Measurements from ENCODE around the gene PLAC8L1.

The PLAC8L1 gene

DNA sequence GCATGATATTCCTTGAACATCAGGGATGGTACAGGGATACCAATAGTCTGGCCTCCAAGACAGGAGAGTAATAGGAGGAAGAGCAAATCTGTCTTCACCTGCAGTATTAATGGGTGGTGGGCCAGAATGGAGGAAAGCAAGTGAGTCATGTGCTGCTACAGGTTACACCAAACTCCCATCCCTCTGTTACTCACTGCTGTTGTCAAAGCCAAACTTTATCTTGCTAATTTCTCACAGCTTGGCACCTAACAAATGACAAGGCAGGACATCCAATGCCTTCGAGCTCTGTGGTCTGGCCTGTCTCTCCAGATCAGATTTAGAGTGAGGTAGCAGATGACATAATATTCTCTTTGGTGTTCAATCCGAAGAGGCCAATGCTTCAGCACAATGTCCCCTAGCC lies 26.8 kb downstream of the PLAC8L1 start:
- no peak for DNase-seq

DNA sequence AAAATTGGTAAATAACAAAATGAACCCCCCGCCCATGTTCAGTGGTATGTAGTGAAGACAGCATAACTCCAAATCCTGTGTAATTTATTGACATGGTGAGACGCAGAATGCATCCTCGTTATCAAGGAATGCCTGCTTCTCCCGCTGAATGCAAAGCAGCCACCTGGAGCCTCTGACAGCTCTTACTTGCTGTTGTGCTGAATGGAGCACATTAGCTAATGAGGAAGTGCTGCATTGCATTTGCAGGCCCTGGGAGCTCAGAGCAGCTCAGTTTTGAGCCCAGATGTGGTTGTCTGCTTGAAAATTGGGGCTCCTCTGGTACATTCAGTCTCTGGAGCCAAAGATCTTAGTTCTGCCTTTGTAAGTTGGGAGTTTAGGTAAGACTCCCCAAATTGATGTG lies 28.9 kb downstream of the PLAC8L1 start:
- no peak for DNase-seq

DNA sequence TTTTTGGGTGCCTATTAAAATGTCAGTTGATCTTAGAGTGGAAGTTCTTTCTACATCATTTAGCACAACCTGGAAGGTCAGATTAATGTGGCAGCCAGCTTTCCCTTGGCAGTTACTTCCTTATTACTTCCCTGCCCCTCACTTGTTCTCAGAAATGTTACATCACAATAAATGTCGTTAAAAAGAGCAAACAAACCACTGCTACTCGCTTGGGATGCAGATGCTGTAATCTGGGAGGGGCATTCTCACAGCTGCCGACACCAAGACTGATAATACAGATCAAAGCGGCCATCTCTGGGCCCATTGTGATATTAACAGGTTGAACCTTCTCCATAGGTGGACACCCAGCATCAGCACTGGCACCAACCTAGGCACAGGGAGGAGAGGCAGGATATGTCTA lies 29.3 kb downstream of the PLAC8L1 start:
- DNase-seq, result peak; percentile 23

DNA sequence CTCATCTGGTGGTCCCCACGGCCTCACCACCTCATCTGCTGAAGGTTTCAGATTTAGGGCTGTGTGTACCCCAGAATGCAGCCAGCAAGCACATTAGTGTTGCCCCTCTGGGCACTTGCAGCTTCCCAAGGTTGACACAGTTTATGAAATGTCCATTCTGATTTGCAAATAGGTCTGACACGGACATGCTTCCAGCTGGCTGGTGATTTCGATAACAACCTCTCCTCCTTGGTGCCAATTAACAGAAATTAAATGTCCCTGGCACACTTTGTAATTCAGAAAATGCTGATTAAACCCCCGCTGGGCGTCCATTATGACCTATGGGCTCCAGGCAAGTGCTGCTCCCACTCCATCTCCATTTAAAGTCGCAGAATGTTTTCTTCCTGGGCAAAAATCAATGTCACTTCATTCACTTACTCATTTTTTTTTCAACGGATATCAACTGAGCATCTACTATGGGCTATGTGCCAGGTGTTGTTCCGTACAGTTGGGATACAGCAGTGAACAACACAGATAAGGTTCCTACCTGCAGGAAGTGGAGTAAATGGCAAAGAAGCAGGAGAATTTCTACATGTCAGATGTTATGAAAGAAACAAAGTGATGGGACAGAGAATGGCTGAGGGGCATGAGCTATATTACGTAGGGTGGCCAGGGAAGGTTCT lies 32.0 kb downstream of the PLAC8L1 start:
- DNase-seq, result peak; percentile 12

DNA sequence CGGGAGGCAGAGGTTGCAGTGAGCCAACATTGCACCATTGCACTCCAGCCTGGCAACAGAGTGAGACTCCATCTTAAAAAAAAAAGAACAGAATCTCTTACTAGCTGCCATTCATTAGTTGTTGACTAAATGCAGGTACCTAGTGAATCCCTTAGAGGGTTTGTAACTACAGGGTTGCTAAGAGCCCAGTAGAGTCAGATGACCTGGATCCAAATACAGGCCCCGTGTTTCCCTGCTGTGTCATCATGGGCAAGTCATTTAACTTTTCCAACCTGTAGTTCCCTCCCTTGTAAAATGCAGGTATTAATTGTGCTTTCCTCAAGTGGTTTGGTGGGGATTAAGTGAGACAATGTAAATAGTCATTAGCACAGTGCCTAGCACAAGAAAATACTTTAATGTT lies 32.8 kb downstream of the PLAC8L1 start:
- DNase-seq, result peak; percentile 41

DNA sequence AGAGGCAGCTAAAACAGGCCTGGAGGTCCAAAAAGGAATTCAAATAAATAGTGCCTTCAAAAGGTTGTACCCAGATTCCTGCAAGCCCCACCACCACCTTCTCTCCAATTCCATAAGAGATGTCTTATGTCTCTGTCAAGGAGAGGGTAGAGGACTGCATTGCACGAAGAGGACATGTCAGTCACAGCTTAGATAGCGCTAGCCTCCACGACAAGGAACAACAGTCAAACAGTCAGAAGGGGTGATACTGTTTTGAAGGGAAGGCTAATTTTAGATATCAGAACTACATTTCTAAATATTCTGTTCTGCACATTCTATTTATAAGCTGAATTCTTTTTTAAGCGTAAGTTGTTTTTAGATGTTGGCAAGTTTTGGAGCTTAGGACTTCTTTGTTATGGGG lies 34.2 kb downstream of the PLAC8L1 start:
- no peak for DNase-seq

DNA sequence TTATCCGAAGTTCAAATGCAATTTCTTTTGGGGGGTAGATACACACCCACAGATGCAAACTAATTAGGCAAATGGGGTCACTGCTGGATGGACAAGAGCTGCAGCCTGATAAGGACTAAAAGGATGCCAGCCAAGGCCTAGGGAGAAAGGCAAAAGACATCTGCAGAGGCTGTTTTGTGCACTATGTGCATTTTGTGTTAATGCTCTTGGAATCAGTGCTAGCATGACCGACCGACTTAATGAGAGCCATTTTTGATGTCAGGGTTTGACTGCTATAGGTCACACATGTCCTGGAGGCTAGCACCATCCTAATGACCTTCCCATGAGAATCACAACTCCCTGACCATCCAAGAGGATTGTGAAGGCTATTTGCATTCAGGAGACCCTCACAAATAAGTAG lies 34.6 kb downstream of the PLAC8L1 start:
- no peak for DNase-seq

DNA sequence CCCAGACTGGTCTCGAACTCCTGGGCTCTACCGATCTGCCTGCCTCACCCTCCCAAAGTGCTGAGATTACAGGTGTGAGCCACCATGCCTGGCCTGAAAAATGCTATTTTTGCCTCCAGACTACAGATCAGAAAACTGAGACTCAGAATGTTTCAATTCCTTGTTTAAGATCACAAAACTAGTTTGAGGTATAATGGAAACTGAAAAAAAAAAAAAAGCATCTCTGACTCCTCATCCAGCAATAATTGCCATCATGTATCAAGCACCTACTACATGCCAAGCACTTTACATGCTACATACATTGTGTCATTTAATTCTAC lies 35.6 kb downstream of the PLAC8L1 start:
- no peak for DNase-seq

DNA sequence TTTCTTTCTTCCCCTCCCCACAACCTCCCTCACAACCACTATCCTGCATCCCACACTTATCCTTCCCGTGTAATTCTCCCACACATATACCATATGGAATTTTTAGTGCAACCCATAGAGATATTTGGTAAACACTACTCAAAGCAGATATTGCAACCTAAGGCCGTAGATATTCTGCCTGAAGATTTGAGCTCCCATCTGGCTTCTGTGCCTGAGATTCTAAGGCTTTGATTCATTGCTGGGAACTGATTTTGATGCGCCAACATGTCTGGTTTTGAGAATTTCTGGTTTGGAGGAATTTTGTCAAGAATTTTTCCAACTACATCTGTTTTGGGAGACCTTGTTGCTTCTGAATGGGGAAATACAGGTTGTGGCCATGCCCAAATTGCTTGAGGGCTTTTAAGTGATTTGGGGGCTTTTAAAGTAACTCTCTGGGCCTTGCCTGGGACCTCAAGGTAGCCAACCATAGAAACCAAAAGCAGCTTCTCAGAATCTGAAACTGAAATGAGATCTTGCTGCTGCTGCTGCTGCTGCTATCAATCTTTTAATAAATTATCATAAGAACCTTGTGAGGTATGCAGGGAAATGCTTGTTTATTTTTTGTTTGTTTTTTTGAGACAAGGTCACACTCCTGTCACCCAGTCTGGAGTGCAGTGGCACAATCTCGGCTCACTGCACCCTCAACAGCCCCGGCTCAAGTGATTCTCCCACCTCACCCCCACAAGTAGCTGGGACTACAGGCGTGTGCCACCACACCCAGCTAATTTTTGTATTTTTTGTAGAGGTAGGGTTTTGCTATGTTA lies 36.2 kb downstream of the PLAC8L1 start:
- no peak for DNase-seq

DNA sequence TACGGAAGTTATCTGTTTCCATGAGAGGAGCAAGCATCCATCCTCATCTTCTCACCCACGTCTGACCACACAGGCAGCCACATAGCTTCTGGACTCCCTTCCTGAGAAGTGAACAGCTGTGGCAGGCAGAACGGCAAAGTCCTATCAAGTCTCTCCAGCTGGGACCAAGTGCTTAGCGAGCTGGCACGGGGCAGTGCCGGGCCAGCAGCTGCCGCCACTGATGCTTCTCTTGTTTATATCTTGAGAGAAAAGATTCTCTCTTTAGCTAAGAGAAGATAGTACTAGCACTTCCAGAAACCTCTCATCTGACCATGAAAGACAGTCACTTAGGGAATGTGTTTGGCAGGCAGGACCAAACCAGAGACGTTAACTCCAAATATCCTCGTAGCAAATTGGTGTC lies 37.2 kb downstream of the PLAC8L1 start:
- DNase-seq, result no peak

DNA sequence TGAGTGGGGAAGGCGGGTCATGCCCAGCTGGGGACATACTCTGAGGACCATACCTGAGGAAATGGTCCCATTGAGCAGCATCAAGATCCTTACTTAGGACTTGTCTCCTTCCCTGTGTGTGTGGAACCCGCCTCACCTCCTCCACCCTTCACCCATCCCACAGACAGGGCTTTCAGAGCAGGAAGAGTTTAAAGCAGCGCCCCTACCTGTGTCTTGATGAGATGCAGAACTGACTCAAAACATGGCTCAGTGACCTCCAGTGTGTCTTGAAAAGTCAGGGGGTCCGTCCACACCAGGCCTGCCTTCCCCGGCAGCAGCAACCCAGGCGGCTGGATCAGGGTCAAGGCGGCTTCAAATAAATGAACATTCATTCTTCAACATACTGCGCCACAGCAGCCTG lies 38.4 kb downstream of the PLAC8L1 start:
- no peak for DNase-seq

DNA sequence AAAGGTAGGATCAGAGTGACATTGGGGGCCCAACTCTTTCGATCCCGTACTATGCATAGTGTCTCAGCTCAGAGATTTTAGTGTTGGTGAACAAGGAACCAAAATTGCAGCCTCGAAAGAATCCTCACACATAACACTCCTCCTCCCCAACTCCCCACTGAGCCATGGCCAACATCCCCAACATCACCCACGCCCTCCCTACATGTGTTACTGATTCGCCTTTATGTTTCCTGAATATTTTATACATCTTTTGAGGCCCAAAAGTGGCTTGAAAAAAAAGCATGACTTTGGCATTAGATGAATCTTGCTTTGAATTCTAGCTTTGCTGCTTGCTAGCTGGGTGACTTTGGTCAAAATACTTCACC lies 45.2 kb downstream of the PLAC8L1 start:
- no peak for DNase-seq

DNA sequence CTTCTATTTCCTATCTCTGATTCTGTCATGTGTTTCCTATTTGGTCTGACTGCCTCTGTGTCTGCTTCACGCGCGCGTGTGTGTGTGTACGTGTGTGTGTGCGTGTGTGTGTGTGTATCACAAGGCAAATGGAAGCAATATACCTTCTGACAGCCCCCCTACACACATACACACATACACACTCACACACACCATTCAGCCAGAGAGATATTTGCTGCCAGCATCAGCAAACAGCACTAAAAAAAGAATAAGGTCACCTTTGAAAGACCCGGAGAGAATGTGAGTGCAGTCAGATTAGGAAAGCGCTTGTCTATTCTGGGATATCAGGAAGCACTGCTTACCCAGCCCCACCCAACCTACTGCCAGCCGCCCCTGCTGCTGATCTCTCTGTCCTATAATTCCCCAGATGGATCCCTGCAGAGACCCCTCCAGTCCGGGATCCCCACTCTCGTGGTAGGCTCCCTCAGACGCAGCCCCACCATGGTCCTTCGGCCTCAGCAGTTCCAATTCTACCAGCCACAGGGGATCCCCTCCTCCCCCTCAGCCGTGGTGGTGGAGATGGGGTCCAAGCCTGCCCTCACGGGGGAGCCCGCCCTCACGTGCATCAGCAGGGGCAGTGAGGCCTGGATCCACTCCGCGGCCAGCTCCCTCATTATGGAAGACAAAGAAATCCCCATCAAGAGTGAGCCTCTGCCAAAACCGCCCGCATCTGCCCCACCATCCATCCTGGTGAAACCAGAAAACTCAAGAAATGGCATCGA lies 45.7 kb downstream of the PLAC8L1 start:
- no peak for DNase-seq

DNA sequence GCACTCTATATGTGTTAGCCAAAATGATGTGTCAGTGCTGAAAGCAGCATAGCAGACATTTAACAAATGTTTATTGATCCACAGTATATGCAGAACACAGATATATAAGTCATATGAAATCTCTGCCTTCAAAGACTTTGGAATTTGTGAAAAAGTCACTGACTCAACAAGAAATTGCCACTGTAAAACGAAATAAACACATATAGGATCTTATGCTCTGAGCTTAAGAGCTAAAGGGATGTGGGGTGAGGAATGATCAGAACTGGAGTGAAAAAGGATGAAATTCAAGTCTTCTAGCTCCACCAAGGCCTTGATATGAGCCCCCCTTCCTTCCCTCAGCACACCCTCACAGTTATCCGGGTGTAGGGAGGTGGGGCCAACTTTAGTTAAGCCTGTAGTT lies 49.9 kb downstream of the PLAC8L1 start:
- DNase-seq, result no peak

DNA sequence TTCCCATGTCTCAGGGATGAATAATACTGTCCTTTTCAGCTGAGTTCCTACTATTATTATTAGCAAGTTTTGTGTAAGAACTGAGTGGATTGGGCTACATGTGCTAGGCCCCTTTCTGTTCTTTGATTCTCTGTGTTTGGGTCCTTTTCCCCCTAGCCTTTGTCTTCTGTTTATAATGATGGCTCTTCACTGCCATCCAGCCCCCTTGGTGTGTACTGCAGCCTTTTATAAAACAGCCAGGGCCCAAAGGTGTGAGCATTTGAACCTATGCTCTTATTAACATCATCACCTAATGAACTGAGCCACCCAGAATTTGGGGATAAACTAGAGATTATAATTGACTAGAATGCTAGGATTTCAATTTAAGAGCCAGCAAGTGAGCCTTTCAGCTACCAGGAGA lies 52.6 kb downstream of the PLAC8L1 start:
- DNase-seq, result no peak

DNA sequence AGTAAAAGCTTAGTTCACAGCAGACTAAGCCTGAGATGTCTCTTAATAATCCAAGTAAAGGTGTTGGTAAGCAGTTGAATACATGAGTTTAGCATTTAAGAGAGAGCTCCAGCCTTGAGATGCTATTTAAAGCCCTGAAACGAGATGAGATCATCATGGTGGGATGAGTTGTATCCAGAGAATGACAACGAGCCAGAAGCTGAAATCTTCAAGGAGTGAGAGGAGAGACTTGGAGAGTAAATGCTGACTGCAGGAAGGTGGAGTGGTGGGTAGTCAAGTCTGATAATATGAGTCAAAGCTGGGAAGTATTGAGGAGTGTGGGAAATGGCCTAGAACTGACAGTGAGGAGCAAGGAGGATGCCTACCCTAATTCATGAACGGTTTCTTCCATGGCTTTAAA lies 53.7 kb downstream of the PLAC8L1 start:
- DNase-seq, result no peak

DNA sequence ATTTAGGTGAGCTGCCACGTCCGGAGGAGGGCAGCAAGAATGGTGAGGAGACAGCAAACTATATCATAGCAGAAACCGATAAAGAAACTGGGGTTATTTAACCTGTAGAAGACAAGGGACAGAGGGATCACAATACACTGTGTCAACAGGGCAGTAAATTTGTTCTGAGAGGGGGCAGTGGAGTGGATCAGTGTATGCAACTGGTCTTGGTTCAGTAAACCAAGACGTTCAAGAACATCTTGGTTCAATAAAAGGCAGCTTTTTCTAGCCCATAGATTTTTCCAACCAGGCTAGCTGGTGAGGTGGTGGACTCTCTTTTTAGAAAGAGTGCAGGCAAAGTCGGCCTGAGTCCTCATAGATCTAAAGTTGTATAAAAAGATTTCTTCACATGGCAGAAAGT lies 55.3 kb downstream of the PLAC8L1 start:
- DNase-seq, result no peak

DNA sequence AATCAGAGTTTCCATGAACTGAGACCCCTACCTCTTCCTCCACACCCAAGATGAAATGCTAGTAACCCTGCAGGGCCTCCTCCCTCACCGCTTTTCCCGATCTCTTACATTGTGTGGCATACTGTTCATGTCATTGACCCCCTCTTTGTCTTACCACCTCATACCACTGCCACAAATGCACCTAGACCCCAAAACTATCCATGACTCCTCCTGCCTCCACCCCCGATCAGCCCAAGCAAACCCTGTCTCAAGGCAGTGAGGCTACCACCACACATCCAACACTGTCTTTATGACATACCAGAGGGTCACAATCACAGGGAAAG lies 55.7 kb downstream of the PLAC8L1 start:
- no peak for DNase-seq

DNA sequence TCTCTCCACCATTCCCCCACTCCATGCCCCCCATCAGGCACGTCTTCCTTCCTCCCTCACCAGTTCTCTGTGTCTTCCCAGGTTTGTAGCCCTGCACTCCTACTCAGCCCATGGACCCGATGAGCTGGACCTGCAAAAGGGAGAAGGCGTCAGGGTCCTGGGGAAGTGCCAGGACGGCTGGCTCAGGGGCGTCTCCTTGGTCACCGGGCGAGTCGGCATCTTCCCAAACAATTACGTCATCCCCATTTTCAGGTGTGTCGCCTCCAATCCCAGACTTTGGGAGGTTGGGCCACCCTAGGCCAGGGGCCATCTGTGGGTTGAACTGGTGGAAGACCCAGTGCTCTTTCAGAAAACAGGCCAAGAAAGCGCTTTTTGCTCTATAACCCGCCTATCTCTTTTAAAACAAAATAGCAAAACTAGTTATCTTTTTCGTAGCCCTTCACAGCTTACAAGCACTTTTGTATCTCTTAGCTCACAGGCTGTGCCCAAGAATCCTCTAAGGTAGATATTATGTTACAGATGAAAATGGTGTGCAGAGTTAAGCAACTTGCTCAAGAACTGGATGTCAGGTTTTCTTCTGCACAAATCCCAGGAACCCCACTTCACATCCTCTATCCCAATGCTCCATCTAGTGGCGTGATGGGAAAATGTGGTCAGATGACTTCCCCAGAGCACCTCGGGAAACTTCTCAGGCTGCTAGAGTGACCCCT lies 56.2 kb downstream of the PLAC8L1 start:
- DNase-seq, result peak; percentile 71

DNA sequence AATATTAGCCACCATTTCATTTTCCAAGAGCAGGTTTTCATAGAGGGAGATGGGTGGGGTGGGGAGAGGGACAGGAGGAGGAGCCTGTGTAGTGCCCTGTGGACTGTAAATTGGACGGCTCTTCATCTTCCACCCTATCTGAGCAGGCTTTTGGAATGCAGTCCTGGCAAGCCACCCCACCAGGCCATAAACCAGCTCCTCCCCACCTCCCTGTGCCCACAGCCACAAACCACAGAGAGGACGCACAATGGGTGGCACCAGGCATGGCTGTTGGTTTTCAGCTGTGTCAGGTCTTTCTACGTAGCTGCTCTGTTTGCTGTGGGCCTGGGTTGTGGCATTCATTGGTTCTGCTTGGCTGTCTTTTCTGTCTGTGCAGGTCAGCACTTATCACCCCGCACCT lies 58.0 kb downstream of the PLAC8L1 start:
- DNase-seq, result no peak

DNA sequence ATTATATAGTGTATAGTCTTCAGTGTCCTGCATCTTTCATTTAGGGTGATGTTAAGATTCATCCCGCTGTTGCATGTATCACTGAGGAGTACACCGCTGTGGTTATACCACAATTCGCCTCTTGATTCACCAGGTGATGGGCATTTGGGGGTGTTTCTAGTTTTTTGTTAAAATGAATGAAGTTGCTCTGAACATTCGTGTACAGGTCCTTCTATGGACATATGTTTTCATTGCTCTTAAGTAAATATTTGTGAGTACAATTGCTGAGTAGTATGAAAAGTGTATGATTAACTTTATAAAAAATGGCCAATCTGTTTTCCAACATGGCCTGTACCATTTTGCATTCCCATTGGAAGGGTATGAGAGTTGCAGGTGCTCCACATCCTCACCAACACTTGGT lies 61.7 kb downstream of the PLAC8L1 start:
- DNase-seq, result no peak

DNA sequence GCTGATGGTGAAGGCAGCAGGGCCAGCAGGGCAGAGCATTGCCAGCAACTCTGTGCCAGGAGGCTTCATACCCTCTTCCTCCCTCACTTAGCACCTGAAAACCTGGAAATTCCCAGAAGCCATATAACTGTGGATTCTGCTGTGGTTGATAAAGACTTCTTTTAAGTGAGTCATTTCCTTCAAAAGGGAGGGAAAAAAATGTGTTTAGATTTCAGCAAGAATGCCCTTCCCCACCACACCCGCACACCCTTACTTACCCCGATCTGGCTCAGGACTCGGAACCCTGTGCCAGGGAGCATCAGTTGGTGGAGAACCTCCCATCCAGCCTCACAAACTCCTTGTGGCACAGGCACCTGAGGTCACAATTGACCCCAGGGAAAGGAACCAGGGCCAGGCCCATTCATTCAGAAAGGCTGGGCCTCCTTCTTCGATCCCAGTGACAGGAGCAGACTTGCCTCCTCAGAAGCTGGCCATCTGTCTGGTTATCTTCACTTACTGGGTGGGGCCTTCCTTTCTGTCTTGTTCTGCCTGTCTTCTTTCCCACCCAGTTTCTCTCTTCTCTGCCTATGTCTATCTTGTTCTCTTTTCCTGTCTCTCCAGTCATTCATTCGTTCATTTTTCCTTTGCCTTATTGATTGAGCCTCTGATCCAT lies 62.6 kb downstream of the PLAC8L1 start:
- no peak for DNase-seq

DNA sequence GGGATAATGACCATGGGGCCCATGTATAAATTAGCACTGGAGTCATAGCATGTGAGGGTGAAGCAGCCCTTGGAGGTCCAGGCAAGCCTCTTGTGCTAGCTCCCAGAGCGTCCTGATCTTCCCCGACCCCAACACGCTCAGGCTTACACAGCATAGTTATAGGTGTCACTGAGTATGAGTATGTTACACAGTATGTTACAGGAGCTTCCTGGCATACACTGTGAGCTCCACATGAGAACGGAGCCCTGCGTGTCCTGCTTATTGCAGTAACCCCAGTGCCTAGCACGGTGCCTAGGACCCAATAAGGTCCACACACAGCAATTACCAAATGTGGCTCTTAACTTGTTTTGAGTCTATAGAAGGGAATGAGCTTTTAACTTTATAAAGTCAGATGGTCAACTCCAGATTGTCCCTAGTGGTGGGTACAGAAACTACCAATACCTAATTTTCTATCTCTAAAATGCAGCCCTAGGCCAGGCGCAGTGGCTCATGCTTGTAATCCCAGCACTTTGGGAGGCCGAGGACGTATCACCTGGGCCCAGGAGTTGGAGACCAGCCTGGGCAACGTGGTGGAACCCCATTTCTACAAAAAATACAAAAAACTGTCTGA lies 64.1 kb downstream of the PLAC8L1 start:
- no peak for DNase-seq
